GM20000 (cell line): ENCODE data around the gene MN1.
"Not testable (repeated sequence)": the region's sequence is repeated elsewhere in the genome, so short reads cannot be mapped to it uniquely, and the experiment has no call there.

Experiments
- DNase-seq: peaks from one replicate; pipeline ENCODE4 v3.0.0; 2012; ENCODE audit warnings: low spot score
- TF ChIP-seq, protein P1 (sequence below): IDR thresholded peaks from 2 replicates; pipeline ENCODE4 v1.5.1; 2012; ENCODE audit warnings: mild to moderate bottlenecking, control low read depth; ENCODE audit errors: extremely low read depth, missing control alignments

MN1 gene

DNA sequence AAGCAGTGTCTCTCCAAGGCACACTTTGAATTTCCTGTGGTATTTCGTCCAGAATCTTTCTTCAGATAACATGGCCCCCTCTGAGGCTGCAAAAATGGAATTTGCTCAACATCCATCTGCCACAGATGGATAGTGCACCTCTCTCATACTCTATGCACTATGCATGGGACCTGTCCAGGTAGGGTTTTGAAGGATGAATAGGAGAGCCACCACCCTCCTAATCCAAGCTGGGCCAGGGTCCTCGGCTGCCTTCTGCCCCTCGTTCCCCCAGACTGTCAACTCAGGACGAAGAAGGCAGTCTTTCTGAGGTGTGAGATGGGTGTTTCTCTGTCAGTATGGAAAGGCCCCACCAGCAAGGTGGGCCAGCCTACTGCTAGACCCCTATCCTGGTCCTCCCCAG, 56.4 kb downstream of the MN1 start:
- TF ChIP-seq, protein P1, sequence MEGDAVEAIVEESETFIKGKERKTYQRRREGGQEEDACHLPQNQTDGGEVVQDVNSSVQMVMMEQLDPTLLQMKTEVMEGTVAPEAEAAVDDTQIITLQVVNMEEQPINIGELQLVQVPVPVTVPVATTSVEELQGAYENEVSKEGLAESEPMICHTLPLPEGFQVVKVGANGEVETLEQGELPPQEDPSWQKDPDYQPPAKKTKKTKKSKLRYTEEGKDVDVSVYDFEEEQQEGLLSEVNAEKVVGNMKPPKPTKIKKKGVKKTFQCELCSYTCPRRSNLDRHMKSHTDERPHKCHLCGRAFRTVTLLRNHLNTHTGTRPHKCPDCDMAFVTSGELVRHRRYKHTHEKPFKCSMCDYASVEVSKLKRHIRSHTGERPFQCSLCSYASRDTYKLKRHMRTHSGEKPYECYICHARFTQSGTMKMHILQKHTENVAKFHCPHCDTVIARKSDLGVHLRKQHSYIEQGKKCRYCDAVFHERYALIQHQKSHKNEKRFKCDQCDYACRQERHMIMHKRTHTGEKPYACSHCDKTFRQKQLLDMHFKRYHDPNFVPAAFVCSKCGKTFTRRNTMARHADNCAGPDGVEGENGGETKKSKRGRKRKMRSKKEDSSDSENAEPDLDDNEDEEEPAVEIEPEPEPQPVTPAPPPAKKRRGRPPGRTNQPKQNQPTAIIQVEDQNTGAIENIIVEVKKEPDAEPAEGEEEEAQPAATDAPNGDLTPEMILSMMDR = no peak
- no peak for DNase-seq

DNA sequence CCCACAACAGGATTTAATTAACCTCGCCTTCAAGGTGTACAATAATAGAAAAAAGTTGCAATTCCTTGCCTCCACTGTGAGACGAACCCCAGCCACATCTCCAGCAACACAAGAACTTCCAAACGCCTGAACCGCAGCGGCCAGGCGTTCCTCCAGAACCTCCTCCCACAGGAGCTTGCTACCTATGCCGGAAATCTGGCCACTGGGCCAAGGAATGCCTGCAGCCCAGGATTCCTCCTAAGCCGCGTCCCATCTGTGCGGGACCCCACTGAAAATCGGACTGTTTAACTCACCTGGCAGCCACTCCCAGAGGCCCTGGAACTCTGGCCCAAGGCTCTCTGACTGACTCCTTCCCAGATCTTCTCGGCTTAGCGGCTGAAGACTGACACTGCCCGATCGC, 57.5 kb downstream of the MN1 start:
- DNase-seq = not testable (repeated sequence)

DNA sequence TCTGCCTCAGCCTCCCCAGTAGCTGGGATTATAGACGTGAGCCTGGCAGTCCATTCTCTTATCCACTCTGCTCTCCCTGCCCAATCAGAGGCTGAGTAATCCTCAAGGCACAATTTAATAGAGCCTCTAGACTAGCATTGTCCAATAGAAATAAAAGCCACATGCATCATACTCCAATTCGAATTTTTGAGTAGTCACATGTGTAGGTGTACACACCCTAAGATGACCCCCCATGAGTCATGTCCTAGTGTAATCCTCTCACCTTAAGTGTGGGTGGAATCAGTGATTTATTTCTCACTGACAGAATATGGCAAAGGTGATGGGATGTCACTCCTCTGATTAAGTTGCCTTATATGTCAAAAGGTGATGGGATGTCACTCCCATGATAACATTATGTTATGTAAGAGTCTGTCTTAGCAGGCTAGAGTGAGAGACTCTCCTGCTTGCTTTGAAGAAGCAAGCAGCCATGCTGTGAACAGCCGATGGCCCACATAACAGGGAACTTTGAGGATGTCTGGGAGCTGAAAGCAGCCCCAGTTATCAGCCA, 61.3 kb downstream of the MN1 start:
- TF ChIP-seq, protein P1 = no peak
- DNase-seq = no peak

DNA sequence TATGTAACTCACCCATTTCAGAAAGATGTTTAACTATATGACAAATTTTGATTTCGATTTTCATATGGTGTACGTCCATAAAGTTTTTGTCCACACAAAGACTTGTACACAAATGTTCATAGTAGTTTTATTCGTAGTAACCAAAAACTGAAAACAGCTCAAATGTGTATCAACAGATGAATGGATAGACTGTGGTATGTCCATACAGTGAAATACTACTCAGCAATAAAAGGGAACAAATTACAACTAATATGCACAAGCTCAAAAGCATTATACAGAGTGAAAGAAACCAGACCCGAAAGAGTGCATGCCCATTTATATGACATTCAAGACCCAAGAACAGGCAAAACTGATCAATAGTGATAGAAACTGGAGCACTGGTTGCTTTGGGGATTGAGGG, 64.0 kb downstream of the MN1 start:
- DNase-seq = no peak
- TF ChIP-seq, protein P1 = no peak

DNA sequence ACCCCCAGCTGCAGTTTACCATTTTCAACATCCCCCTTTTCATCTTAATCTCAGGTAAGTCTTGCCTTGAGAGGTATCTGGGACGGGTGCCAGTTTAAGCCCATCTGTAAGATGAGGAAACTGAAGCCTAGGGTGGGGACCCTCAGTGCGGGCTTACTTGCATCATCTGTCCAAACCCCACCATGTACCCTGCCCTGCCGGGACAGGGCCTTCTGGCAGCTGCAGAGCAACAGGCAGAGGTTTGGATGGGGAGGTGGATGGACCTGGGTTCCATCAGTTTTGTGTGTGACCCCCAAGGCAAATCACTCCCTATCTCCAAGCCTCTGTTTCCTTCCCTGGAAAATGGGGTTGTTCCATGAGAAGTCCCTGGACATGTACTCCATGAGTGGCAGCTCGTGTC, 67.5 kb downstream of the MN1 start:
- TF ChIP-seq, protein P1 = no peak

DNA sequence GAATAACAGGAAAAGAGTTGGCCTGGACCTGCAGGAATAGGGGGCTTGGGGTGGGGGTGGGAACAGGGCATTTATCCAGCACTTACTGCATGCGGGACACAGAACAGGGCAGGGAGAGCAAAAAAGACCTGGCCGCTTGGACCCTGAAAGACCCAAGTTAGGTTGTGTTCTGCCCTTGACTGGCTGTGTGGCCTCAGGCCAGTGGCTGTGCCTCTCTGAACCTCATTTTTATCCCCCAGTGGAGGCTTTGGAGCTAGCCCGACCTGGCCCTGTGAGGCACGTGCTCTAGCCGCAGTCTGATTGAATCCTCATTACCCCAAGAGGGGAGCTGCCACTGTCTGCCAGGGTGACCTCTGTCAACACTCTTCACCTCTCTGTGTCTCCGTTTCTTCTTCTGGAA, 68.7 kb downstream of the MN1 start:
- TF ChIP-seq, protein P1 = no peak
- DNase-seq = no peak

More for the DNA sequence above, 67.5 kb downstream of the MN1 start:
- DNase-seq = no peak

DNA sequence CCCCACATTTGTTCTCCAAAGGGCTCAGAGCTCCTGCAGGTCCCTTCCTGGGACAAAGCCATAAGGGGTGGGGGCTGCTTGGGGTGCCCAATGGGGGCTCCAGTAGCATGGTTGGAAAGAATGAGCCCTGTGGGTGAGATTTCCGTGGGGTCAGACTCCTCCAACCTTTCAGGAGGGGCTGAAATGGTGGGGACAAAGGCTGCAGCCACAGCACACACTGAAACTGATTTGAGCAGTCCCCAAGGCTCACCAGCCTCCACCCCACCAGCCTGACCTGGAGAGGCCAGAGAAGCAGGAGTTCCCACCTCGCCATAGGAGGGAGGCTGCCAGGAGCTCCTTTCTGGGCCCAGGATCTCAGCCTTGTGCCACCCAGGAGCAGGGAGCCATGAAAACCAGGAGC, 69.2 kb downstream of the MN1 start:
- DNase-seq = no peak
- TF ChIP-seq, protein P1 = no peak

DNA sequence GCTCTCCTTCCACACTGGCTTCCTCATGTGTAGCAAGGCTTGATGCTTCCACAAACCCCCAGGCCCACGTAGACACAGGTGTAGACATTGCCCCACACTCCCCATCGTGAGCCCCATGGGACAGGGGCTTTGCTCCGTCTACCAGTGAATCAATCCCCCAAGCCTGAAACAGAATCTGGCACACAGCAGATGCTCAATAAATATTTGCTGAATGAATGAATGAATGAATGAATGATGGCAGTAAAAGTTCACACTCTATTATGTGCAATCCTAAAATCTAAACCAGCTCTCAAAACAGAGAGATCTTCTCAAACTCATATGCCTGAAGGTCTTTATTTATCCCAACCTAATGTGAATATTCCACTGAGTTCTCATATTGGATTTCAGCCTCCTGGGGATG, 69.9 kb downstream of the MN1 start:
- DNase-seq = no peak
- TF ChIP-seq, protein P1 = no peak
